Fibroblast of the aortic adventitia (primary cell): ENCODE measurements around the gene MTLN. TPM values are rescaled to one million over a fixed set of nuclear protein-coding genes. Genes with fewer than 3 reads are reported as not detected.

Source experiments
- DNase-seq: peaks from one replicate; pipeline ENCODE4 v3.0.0-alpha.2; 2010; ENCODE audit warnings: low read depth
- H3K4me3 ChIP-seq: 2 replicates; pipeline ENCODE4 v1.5.1; 2011; ENCODE audit warnings: low read depth, mild to moderate bottlenecking, control low read depth, low read length, moderate library complexity
- total RNA-seq: library from RNA; depleted of rRNA; stranded (reverse); fragments of >200 nt; gene quantifications from 2 replicates; pipeline ENCODE4 v1.2.3, GENCODE V29; 2012; ENCODE audit warnings: low replicate concordance
- TF ChIP-seq, protein P1 (sequence below): IDR thresholded peaks from 2 replicates; pipeline ENCODE4 v1.5.1; 2011; ENCODE audit warnings: mild to moderate bottlenecking, low read length, control low read depth, inconsistent platforms; ENCODE audit not compliant: insufficient read depth

Gene MTLN
- total RNA-seq, 1 donor = 38.6 TPM

DNA sequence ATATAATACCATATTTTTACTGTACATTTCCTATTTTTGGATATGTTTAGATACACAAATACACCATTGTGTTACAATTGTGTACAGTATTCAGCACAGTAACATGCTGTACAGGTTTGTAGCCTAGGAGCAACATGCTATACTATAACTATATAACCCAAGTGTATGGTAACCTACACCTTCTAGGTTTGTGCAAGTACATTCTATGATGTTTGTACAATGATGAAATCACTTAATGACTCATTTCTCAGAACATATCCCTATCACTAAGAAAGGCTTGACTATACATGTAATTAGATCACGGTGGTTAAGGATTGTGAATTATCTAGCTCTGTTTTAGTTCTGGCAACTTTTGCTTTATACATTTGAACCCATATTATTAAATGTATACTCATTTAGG lies 38.8 kb downstream of the MTLN start:
- no peak overlapping the region for H3K4me3 ChIP-seq
- TF ChIP-seq, protein P1, sequence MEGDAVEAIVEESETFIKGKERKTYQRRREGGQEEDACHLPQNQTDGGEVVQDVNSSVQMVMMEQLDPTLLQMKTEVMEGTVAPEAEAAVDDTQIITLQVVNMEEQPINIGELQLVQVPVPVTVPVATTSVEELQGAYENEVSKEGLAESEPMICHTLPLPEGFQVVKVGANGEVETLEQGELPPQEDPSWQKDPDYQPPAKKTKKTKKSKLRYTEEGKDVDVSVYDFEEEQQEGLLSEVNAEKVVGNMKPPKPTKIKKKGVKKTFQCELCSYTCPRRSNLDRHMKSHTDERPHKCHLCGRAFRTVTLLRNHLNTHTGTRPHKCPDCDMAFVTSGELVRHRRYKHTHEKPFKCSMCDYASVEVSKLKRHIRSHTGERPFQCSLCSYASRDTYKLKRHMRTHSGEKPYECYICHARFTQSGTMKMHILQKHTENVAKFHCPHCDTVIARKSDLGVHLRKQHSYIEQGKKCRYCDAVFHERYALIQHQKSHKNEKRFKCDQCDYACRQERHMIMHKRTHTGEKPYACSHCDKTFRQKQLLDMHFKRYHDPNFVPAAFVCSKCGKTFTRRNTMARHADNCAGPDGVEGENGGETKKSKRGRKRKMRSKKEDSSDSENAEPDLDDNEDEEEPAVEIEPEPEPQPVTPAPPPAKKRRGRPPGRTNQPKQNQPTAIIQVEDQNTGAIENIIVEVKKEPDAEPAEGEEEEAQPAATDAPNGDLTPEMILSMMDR = no peak
- DNase-seq = peak; percentile 33

DNA sequence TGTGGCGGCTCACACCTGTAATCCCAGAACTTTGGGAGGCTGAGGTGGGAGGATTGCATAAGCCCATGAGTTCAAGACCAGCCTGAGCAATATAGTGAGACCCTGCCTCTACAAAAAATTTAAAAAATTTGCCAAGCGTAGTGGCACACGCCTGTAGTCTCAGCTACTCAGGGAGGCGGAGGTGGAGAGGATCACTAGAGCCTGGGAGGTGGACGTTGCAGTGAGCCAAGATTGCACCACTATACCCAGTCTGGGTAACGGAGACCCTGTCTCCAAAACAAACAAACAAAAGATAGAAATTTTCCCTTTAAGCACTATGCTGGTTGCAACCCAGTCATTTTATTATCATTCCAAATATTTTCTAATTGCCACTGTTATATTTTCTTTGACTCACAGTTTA lies 39.8 kb downstream of the MTLN start:
- TF ChIP-seq, protein P1 = no peak
- DNase-seq = no peak
- H3K4me3 ChIP-seq = no peak overlapping the region

DNA sequence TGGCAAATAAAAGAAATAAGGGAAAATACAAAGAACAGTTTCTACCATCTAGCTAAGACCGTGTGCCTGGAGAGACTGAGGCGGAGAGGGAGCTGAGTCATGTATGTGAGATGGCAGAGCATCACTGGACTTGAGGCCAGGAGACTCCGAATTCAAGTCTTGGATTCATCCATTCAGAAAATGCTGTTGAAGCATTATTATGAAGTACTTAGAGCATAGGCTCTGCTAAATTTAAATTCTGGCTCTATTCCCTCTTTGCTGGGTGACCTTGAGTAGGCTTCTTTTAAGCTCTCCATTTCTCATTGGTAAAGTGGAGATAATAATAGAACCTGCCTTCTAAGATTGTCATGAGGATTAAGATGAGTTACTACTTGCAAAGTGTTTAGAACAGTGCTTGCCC lies 42.2 kb downstream of the MTLN start:
- no peak for DNase-seq
- TF ChIP-seq, protein P1 = no peak
- H3K4me3 ChIP-seq = no peak overlapping the region

DNA sequence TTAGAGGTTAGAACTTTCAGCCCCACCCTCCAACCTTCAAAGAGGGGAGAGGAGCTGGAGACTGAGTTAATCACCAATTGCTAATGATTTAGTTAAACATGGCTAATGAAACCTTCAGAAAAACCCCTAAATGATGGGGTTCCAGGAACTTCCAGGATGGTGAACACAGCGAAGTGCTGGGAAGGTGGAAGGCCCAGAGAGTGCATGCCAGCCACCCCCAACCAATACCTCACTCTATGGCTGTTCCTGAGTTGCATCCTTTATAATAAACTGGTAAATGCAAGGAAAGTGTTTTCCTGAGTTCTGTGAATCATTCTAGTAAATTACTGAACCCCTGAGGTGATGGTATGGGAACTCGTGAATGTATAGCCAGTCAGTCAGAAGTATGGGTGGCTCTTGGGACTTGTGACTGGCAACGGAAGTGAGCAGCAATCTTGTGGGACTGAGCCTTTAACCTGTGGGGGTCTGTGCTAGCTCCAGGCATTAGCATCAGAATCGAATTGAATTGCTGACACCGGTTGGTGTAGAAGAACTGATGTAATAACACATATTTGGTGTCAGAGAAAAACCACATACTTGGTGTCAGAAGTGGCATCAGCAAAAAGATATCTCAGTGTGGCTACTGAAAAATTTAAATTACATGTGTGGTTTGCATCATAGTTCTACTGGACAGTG lies 44.9 kb downstream of the MTLN start:
- no peak for DNase-seq
- no peak overlapping the region for H3K4me3 ChIP-seq
- TF ChIP-seq, protein P1 = no peak

DNA sequence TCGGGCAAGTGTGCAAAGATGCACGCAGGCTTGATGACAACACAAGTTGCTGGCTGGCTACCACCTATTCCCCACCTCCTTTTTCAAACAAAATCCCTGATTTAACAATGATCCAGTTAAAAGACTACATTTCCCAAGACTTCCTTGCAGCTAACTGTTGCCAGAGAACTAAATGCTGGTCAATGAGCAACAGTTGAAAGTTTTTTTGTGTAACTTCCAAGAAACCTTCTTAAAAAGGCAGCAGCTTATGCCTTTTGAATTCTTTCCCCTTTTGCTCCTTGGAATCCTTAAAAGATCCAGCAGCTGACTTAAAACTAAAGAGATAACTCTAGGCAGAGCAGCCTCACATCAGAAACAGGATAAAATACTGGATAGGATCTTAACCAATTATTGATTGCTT lies 46.1 kb downstream of the MTLN start:
- peak; percentile 69 for DNase-seq

More for the DNA sequence above, 46.1 kb downstream of the MTLN start:
- TF ChIP-seq, protein P1 = no peak
- no peak overlapping the region for H3K4me3 ChIP-seq

Other genes with a start within 250 kb of the MTLN start
- 10.1 and 442 TPM in 2 replicates for gene MALL, start 96.7 kb downstream of the MTLN start, total RNA-seq
- gene NPHP1, start 7.5 kb downstream of the MTLN start, total RNA-seq = 11.8 and 11.9 TPM in 2 replicates